Measurements from ENCODE around the gene SPIRE2.
A peak's percentile ranks its signal among the peaks of the same experiment; 100 is the strongest.
"Not testable (repeated sequence)": the region's sequence is repeated elsewhere in the genome, so short reads cannot be mapped to it uniquely, and the experiment has no call there.

Gene SPIRE2

DNA sequence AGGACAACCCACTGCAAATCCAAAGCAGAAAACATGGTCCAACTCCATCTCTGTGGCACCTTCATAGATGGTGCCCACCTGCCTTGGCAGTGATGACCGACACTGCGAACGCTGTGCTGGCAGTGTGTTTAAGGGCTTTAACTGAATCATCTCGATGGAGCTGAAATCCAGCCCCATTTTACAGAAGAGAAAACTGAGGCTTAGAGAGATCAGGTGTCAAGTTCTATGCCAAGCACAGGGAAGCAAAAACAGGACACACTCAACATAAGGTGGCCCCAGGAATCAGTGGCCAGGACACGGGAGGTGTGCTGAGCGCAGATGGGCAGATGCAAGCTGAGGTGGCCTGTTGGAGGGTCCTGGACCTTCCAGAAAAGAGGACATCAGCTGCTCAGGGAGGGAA lies 34.5 kb downstream of the SPIRE2 start:
- H3K27ac ChIP-seq (ENCODE audit: low read length): no peak overlapping the region
- H3K36me3 ChIP-seq (ENCODE audit: insufficient read depth, low read depth, low read length): peaks cover 9% of the 10 kb centered on the region; the same call in 1 of the 2 replicates
- H3K4me1 ChIP-seq (ENCODE audit: insufficient read depth, low read length): no peaks in the 10 kb centered on the region
- H3K9ac ChIP-seq (ENCODE audit: low read depth, low read length): no peak overlapping the region
- no peaks in the 10 kb centered on the region for H3K27me3 ChIP-seq (ENCODE audit: insufficient read depth, low read length)
- peaks cover 4% of the 10 kb centered on the region; the same call in 1 of the 2 replicates for H3K9me3 ChIP-seq (ENCODE audit: insufficient read depth, low read depth, low read length)
- H3K4me3 ChIP-seq (ENCODE audit: low read length): no peak overlapping the region

DNA sequence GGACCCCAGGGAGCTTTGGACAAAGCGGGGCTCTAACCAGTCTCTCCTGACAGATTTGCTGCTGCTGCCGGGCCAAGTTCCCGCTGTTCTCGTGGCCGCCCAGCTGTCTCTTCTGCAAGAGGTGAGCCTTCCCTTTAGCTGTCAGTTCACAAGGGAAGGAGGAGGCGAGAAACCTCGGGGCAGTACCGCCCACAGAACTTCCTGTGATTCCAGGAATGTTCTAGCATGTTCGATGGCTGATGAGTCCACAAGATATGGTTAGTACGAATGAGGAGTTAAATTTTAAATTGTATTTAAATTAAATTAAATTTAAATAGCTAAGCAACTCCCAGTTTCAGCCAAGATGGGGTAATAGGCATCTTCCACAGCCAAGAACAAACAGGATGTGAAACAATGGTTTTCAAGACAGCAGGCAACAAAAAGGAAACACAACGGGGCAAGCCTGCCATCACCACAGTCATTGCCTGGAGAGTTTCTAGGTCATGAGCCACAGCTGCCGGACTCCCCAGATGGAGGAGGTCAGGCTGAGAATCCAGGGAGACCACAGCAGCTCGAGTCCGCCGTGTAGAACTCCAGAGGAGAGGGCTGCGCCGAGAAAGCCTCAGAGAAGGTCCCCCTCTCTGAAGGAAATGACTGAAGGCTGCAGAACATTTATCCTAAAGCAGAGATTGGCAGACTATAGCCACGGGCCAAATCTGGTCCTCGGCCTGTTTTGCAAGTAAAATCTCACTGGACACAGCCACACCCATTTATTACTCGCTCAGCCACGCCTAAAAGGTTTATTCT lies 35.7 kb downstream of the SPIRE2 start:
- Histone ChIP-seq H3K36me3 (ENCODE audit: insufficient read depth, low read depth, low read length) (peaks cover 12% of the 10 kb centered on the region; the same call in 1 of the 2 replicates), H3K4me1 (ENCODE audit: insufficient read depth, low read length) (no peaks in the 10 kb centered on the region), H3K27ac (ENCODE audit: low read length) (no peak overlapping the region), H3K4me3 (ENCODE audit: low read length) (no peak overlapping the region), H3K9me3 (ENCODE audit: insufficient read depth, low read depth, low read length) (peaks cover 10% of the 10 kb centered on the region; the same call in 1 of the 2 replicates), H3K27me3 (ENCODE audit: insufficient read depth, low read length) (no peaks in the 10 kb centered on the region), H3K9ac (ENCODE audit: low read depth, low read length) (no peak overlapping the region)

DNA sequence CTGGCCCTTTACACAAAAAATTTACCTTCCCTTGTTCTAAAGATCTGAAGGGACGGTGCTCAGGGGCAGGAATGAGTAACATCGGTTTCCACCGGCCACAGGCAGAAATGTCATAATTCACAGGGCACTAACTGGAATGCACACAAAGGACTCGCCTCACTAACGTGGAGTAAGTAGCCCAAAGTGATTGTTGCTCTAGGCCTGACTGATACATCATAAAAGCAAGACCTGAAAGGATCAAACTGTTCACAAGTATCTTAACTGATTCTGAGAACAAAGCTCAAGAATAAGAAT lies 36.2 kb downstream of the SPIRE2 start:
- H3K27me3 ChIP-seq (ENCODE audit: insufficient read depth, low read length): no peaks in the 10 kb centered on the region
- no peak overlapping the region for H3K9ac ChIP-seq (ENCODE audit: low read depth, low read length)
- no peak overlapping the region for H3K27ac ChIP-seq (ENCODE audit: low read length)
- H3K36me3 ChIP-seq (ENCODE audit: insufficient read depth, low read depth, low read length): peaks cover 12% of the 10 kb centered on the region; the same call in 1 of the 2 replicates
- H3K4me3 ChIP-seq (ENCODE audit: low read length): no peak overlapping the region
- peaks cover 10% of the 10 kb centered on the region; the same call in 1 of the 2 replicates for H3K9me3 ChIP-seq (ENCODE audit: insufficient read depth, low read depth, low read length)
- H3K4me1 ChIP-seq (ENCODE audit: insufficient read depth, low read length): no peaks in the 10 kb centered on the region

DNA sequence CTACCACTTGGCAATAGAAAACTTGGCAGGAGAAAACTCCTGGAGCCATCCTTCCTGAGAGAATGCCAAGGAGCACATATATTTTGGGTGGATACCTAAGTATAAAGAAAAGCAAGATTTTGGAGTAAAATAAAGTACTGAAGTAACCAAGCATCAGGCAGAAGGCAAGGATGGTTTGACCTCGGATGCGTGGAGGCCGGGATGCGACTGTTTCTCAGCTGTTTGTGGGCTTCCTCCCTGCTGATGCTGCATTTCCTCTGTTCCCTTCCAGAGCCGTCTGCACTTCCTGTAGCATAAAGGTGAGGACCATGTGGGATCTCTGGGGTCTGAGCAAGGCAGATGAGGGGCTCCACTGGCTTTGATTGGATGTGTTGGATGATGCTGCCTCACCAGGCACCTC lies 39.6 kb downstream of the SPIRE2 start:
- no peaks in the 10 kb centered on the region; the same call in 1 of the 2 replicates for H3K4me1 ChIP-seq (ENCODE audit: insufficient read depth, low read length)
- H3K27me3 ChIP-seq (ENCODE audit: insufficient read depth, low read length): peaks cover 5% of the 10 kb centered on the region; the same call in 1 of the 2 replicates
- peaks cover 12% of the 10 kb centered on the region; the same call in 1 of the 2 replicates for H3K36me3 ChIP-seq (ENCODE audit: insufficient read depth, low read depth, low read length)
- H3K4me3 ChIP-seq (ENCODE audit: low read length): no peak overlapping the region
- no peak overlapping the region for H3K27ac ChIP-seq (ENCODE audit: low read length)
- peaks cover 10% of the 10 kb centered on the region; the same call in 1 of the 2 replicates for H3K9me3 ChIP-seq (ENCODE audit: insufficient read depth, low read depth, low read length)
- H3K9ac ChIP-seq (ENCODE audit: low read depth, low read length): no peak overlapping the region

DNA sequence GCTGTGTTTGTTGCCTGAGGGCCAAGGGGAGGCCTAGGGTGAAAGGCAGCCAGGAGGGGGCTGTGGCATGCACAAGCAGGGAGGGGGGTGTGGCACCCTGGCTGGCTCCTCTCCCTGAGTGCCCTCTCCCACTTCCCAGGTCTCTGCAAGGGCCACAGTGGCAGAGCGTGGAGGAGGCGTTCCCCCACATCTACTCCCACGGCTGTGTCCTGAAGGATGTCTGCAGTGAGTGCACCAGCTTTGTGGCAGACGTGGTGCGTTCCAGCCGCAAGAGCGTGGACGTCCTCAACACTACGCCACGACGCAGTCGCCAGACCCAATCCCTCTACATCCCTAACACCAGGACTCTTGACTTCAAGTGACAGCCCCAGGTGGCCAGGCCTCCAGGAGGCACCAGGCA lies 41.6 kb downstream of the SPIRE2 start:
- Histone ChIP-seq H3K27ac (ENCODE audit: low read length) (no peak overlapping the region), H3K9me3 (ENCODE audit: insufficient read depth, low read depth, low read length) (peaks cover 10% of the 10 kb centered on the region; the same call in 1 of the 2 replicates), H3K4me3 (ENCODE audit: low read length) (no peak overlapping the region), H3K36me3 (ENCODE audit: insufficient read depth, low read depth, low read length) (peaks cover 11% of the 10 kb centered on the region), H3K27me3 (ENCODE audit: insufficient read depth, low read length) (peaks cover 5% of the 10 kb centered on the region; the same call in 1 of the 2 replicates), H3K9ac (ENCODE audit: low read depth, low read length) (no peak overlapping the region), H3K4me1 (ENCODE audit: insufficient read depth, low read length) (no peaks in the 10 kb centered on the region; the same call in 1 of the 2 replicates)

DNA sequence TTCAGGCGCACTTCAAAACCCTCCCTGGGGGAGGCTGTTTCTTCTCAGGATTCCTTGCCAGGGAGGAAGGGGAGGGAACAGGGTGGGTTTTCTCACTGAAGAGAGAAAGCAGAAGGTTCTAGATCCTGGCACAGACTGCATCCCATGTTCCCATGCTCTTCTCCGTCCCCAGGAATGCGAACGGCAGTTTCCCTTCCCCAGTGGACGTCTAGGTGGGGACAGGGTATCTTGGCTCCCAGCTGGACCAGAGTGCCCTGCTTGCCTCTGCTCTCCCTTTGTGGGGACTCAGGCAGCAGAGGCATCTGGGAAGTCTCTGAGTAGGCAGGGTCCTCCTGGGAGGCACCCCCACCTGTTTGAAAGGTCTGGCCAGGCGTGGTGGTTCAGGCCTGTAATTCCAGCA lies 42.2 kb downstream of the SPIRE2 start:
- peaks cover 15% of the 10 kb centered on the region for H3K36me3 ChIP-seq (ENCODE audit: insufficient read depth, low read depth, low read length)
- no peaks in the 10 kb centered on the region; the same call in 1 of the 2 replicates for H3K4me1 ChIP-seq (ENCODE audit: insufficient read depth, low read length)
- no peak overlapping the region for H3K27ac ChIP-seq (ENCODE audit: low read length)
- peaks cover 5% of the 10 kb centered on the region; the same call in 1 of the 2 replicates for H3K27me3 ChIP-seq (ENCODE audit: insufficient read depth, low read length)
- no peak overlapping the region for H3K4me3 ChIP-seq (ENCODE audit: low read length)
- peaks cover 10% of the 10 kb centered on the region; the same call in 1 of the 2 replicates for H3K9me3 ChIP-seq (ENCODE audit: insufficient read depth, low read depth, low read length)
- H3K9ac ChIP-seq (ENCODE audit: low read depth, low read length): no peak overlapping the region

DNA sequence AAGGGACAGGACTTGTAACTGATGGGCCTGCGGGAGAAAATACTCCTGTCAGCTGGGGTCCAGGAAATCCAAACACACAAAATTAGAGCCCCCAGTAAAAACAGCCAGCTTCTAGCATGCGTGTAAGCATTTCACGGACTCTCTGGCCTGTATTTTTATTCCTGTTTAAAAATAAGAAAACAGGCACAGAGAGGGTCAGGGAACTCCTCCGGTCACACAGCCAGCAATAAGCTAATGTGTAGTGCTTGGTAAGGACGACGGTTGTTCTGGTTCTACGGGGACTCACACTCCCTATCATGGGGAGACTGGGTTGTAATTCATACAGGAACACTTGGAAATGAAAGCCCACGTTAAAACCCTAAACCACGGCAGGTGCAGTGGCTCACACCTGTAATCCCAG lies 43.6 kb downstream of the SPIRE2 start:
- H3K27ac ChIP-seq (ENCODE audit: low read length): no peak overlapping the region
- no peak overlapping the region for H3K4me3 ChIP-seq (ENCODE audit: low read length)
- H3K4me1 ChIP-seq (ENCODE audit: insufficient read depth, low read length): no peaks in the 10 kb centered on the region; the same call in 1 of the 2 replicates
- peaks cover 5% of the 10 kb centered on the region; the same call in 1 of the 2 replicates for H3K27me3 ChIP-seq (ENCODE audit: insufficient read depth, low read length)
- H3K9ac ChIP-seq (ENCODE audit: low read depth, low read length): no peak overlapping the region
- peaks cover 21% of the 10 kb centered on the region for H3K36me3 ChIP-seq (ENCODE audit: insufficient read depth, low read depth, low read length)
- H3K9me3 ChIP-seq (ENCODE audit: insufficient read depth, low read depth, low read length): peaks cover 10% of the 10 kb centered on the region; the same call in 1 of the 2 replicates

DNA sequence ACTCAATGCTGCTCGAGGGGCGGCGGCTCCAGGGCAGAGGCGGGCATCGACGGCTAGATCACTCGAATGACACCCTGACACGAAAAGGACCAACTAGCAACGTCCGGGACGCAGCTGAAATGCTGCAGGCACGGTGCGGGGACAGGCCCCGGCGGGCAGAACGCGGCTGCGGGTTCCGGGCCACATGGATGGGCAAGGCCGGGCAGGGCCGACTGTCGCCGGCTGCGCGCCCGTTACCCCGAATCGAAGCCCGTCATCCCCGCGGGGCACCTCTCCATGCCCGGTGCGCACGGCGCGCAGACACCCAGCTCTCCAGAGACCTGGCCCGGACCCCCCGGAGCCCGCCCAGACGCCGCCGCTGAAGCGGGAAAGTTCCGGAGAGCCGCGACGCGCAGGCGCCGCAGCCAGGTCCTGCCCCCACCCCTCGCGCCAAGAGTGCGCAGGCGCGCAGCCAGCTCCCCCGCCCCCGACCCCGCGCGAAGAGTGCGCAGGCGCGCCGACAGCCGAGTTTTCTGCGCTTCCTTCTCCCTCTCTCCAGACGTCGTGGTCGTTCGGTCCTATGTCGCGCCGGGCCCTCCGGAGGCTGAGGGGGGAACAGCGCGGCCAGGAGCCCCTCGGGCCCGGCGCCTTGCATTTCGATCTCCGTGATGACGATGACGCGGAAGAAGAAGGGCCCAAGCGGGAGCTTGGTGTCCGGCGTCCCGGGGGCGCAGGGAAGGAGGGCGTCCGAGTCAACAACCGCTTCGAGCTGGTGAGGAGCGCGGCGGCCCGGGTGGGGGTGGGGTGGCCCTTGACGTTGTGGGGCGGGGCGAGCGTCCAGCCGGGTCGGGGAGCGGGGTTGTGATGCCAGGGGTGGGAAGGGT lies 45.1 kb downstream of the SPIRE2 start, which contains the start of gene TCF25:
TSS of gene TCF25 (plus strand) at position 484 of the 863 bp plus-strand sequence. CDS start at position 560, 76 bp downstream.
- H3K9me3 ChIP-seq (ENCODE audit: insufficient read depth, low read depth, low read length): peaks cover under 1% of the 10 kb centered on the region; the same call in 1 of the 2 replicates
- peak within 1 kb of the TSS; percentile 83 for H3K27ac ChIP-seq (ENCODE audit: low read length)
- peaks cover 5% of the 10 kb centered on the region; the same call in 1 of the 2 replicates for H3K27me3 ChIP-seq (ENCODE audit: insufficient read depth, low read length)
- peaks cover 19% of the 10 kb centered on the region for H3K36me3 ChIP-seq (ENCODE audit: insufficient read depth, low read depth, low read length)
- no peaks in the 10 kb centered on the region; the same call in 1 of the 2 replicates for H3K4me1 ChIP-seq (ENCODE audit: insufficient read depth, low read length)
- peak within 1 kb of the TSS; percentile 84 for H3K4me3 ChIP-seq (ENCODE audit: low read length)
- H3K9ac ChIP-seq (ENCODE audit: low read depth, low read length): peak within 1 kb of the TSS; percentile 94

DNA sequence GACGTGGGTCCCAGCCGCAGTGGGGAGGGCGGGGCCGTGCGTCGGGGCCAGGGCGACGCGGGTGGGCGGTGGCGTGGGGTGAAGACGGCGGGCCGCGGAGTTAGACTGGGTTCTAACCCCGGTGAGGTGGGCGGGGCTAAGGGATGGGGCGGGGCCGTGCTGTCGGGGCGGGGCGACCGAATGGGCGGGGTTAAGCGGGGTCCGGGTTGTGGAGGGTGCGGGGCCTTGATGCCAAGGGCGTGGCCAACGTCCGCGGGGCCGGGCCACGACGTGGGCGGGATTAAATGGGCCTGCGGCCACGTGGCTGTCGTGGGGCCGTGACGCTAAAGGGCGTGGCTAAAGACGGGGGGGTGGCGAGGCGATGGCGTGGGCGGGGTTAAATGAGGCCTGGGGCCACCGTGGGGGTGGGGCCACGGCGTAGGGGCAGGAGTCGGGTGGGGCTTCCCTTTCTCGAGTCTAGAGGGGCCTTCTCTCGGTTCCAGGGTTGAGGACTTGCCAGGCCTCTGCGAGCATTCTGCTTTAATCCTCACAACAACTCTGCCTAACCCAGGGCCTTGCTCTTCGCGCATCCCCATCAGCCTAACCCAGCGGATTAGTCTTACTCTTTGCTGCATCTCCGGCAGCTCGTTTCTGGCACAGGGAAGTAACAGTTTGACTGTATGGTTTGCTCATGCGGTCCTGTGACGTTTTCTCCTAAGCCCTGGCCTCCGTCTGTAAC lies 45.9 kb downstream of the SPIRE2 start:
- H3K36me3 ChIP-seq (ENCODE audit: insufficient read depth, low read depth, low read length): peaks cover 26% of the 10 kb centered on the region
- H3K4me3 ChIP-seq (ENCODE audit: low read length): peak overlapping the region; percentile 84
- H3K27me3 ChIP-seq (ENCODE audit: insufficient read depth, low read length): peaks cover 5% of the 10 kb centered on the region; the same call in 1 of the 2 replicates
- no peaks in the 10 kb centered on the region for H3K9me3 ChIP-seq (ENCODE audit: insufficient read depth, low read depth, low read length)
- H3K27ac ChIP-seq (ENCODE audit: low read length): no peak overlapping the region
- peak overlapping the region; percentile 94; the same call in 1 of the 2 replicates for H3K9ac ChIP-seq (ENCODE audit: low read depth, low read length)
- H3K4me1 ChIP-seq (ENCODE audit: insufficient read depth, low read length): no peaks in the 10 kb centered on the region; the same call in 1 of the 2 replicates

DNA sequence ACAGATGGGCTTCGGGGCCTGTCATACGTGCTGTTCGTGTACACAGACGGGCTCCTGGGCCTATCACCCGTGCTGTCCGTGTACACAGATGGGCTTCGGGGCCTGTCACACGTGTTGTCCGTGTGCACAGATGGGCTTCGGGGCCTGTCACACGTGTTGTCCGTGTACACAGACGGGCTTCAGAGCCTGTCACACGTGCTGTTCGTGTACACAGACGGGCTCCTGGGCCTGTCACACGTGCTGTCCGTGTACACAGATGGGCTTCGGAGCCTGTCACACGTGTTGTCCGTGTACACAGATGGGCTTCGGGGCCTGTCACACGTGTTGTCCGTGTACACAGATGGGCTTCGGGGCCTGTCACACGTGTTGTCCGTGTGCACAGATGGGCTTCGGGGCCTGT lies 50.8 kb downstream of the SPIRE2 start:
- H3K9ac ChIP-seq (ENCODE audit: low read depth, low read length); H3K27me3 ChIP-seq (ENCODE audit: insufficient read depth, low read length); H3K4me1 ChIP-seq (ENCODE audit: insufficient read depth, low read length); H3K27ac ChIP-seq (ENCODE audit: low read length); H3K4me3 ChIP-seq (ENCODE audit: low read length); H3K9me3 ChIP-seq (ENCODE audit: insufficient read depth, low read depth, low read length): not testable (repeated sequence)
- peaks cover 56% of the 10 kb centered on the region for H3K36me3 ChIP-seq (ENCODE audit: insufficient read depth, low read depth, low read length)
